Stimulated activated CD4-positive, alpha-beta T cell treated with anti-CD3 and anti-CD28 coated beads, Interleukin-1b, Interleukin-23, amount 100 ng/mL, for 48 hours (primary cell): Measurements from ENCODE around the gene CD300LG.
"Not testable (repeated sequence)": the region's sequence is repeated elsewhere in the genome, so short reads cannot be mapped to it uniquely, and the experiment has no call there.

ENCODE experiments used
- DNase-seq: peaks from one replicate; pipeline ENCODE4 v3.0.0-alpha.2; 2020

Gene CD300LG

DNA sequence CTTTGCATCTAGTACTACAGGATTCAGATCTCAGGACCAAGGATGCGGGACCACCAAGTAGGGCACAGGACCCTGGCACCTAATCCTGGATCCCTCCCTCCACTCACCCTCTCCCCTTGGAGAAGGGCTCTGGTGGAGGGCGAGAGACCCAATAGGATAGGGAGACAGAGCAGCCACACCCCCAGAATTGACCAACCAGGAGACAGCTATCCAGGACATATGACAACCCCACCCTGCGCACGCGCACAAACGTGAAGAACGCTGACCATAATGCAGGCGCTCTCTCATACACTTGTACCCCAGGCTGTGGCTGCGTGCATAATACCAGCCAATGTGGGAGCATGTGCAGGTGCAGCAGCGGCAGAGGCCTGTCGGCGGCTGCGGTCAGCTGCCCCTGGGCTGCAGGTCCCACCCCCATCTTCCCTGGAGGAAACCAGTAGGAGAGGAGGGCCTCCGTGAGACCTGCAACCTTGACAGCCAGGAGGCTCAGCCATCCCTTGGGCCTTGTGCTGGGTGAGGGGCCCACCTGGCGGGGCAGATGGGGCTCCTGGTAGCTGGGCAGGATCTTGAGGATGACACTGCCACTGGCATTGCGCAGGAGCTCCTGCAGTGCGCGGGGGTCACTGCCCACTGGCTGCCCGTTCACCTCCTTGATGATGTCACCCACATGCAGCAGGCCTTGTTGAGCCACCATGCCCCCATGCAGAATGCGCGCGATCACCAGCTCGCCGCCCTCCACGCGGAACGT lies 35.0 kb downstream of the CD300LG start:
- DNase-seq = no peak

DNA sequence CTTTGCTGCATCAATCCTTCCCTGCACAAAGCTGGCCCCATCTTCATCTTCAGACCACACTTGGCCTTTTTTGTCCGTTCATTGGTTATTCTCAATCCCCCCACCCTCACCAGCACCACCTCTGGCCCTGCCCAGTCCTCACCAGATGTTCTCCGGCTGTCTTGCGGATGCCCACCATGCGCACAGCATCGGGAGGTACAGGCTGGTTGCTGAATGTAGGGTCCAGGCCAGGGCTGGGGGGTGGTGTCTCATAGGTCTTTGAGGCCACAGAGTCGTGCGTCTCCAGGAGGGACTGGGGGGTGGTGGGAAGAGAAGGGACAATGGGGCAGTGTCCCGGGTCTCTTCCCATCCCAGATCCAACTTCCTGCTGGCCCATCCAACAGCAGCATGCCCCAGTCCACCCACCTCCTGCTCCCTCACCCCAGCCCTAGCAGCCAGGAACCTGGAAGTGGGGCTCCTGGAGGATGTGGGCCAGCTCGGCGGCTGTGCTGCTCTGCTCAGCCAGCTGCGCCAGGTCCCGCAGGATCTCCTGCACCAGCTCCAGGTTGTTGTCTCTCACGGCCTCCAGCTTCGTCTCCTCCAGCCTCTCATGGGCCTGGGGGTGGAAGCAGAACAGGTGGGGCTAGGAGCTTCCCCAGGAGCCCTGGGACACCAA lies 35.9 kb downstream of the CD300LG start:
- DNase-seq = no peak

DNA sequence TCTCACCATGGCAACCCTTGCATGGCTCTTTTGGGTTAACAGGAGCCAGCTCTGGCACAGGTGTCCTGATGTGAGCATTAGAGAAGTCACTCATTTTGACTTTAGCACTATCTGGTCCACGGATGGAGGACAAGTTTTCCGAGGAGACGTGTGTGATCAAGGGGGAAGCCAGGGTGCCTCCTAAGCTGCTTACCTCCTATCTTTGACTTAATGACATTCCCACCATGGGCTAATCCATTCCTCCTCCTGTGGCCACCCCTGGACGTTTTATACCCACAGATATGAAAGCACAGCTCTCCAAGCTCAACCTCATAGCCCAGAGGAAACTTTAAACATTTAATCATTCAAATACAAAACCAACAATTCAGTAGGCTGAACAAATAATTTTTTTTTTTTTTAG lies 41.6 kb downstream of the CD300LG start:
- DNase-seq = no peak

- no peak for DNase-seq
These were observed 43.3 kb downstream of the CD300LG start for GRCh38 chr17:43890240-43890639.

- no peak for DNase-seq
These were observed 45.1 kb downstream of the CD300LG start for GRCh38 chr17:43891851-43892646.

GRCh38 chr17:43892647-43892952 lies 45.6 kb downstream of the CD300LG start:
- DNase-seq = no peak

DNA sequence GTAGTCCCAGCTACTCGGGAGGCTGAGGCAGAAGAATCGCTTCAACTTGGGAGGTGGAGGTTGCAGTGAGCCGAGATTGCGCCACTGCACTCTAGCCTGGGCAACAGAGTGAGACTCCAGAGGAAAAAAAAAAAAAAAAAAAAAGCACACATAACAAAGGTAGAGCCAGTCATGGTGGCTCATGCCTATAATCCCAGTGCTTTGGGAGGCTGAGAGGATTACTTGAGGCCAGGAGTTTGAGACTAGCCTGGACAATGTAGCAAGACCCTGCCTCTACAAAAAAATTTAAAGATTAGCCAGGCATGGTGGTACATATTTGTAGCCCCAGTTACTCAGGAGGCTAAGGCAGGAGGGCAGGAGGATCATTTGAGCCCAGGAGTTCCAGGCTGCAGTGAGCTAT lies 47.5 kb downstream of the CD300LG start:
- DNase-seq = not testable (repeated sequence)

GRCh38 chr17:43897831-43898230 lies 50.9 kb downstream of the CD300LG start:
- no peak for DNase-seq

GRCh38 chr17:43898446-43898845 lies 51.5 kb downstream of the CD300LG start:
- no peak for DNase-seq

GRCh38 chr17:43900183-43900857 lies 53.3 kb downstream of the CD300LG start:
- DNase-seq = peak; percentile 87

DNA sequence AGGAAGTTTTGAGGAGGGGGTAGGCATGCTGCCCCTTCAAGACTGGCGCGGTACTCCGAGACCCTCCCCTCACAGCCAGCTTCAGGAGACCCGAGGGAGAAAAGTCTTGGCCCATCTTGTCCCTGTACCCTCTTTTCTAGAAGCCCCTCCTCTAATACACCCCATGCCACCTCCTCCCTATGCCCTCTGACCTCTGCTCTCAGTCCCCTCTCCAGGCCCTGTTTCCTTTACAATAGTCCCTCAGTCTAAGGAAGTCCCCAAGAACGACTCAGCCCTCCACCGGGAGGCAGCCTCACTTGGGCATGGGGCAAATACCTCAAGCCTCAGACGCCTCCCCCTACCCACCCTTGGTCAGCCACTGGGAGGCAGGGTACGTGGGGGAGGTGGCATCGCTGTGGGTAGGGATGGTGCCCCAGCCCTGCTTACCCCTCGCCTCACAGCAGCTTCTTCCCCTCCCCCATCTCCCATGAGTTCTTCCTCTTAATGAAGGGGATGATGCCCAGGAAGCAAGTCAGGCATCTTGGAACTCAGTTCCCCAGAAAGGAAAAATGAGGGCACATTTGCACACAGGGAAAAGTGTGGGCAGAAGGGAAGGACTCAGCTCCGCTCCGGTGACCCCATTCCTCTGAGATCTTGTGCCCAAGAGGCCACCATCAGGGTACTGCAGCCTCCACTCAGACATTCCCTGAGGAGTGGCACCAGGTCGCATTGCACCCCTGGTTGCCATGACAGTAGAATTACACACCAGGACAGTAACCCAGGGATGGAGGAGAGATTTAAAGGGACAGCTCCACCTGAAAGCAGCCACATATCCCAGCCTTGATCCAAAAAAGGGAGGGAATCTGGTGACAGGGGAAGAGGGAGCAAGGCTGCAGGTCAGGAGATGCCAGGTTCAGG lies 54.1 kb downstream of the CD300LG start:
- DNase-seq = no peak

DNA sequence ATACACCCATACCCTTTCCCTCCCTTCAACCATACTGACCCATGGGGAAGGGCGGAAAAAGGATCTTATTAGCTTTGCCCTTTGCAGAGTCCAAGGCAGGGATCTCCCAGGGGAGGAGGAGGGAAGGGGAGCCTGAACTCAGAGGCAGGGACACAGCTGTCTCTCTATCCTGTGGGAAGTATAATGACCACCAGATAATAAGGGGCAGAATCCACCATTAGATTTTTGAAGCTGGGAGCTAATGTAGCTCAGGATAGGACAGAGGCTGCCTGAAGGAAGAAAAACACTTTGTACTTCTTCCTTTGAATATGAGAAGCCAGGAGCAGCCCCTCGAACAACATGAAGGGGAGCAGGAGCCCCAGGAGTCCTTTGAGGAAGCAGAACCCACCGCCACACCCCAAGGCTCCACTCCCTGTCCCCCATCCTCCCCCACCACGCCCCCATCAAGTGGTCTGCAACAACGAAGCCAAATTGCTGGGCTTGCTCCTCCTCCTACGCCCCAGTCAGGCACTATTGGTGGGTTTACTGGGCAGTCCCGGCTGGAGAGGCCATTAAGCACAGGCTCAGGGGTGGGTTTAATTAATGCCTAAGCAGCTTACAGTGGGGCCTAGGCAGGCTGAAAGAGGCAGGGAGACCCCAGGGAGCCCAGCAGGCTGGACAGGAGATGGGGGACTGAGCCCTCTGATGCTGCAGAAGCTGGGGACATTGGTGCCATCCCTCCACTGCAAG lies 55.0 kb downstream of the CD300LG start:
- no peak for DNase-seq

- DNase-seq = no peak
These were observed 58.5 kb downstream of the CD300LG start for GRCh38 chr17:43905400-43905984.

DNA sequence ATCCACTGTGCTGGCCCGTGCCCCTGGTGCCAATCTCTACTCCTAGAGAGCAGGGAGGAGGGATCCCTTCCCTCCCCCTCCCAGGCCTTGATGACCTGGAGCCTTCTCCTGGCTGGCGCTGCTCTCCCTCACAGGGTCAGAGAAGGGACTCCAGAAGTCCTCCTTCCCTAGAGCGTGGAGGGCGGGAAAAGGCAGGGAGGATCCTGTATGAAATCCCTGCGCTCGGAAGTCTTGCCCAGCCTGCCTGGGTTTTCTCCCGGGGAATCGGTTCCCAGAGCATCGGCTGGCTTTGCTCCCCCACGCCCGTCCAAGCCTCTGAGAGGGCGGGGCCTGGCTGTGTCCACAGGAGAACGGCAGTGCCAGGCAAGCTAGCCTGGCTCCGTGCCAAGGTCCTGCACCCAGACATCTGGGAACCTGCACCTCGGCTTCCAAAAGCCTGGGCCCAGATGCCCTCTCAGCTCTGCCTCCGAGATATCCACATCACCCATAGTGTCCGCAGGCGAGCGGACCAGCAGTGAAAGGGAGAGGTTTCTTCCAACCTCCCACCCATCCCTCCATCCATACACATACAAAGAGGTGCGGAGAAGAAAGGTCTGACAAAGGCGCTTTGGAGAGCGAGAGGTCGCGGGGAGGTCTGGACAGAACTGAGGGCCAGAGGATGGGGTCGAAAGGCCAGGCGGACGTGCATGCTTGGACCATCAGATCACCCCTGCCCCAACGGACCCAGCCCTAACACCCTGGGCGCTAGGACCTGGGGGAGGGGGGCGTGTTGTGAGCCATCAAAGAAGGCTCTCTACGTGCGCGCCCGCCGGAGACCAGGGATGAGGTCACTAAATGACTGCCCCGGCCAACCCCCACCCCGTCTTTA lies 59.2 kb downstream of the CD300LG start:
- peak; percentile 37 for DNase-seq

DNA sequence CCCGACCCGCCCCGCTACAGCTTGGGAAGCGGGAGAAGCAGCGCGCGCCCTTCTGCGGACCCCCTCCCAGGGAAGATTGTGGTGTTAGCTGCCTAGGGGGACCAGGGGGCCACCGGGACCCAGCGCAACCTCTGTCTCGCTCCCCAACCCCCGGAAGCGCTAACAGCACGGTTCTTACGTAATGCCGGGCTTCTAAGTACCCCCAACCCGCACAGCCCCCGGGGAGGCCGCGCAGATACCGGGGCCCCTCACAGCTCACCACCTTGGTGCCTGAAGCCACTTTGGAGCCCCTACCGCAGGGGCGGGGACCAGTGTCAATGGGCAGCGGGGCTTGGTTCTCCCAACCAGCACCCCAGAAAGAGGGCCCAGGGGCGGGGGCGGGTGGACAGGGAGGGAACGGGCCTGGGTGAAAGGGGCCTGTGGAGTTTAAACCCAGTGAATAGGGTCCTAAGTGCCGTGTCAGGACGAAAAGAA lies 60.0 kb downstream of the CD300LG start:
- no peak for DNase-seq

GRCh38 chr17:43907425-43907981 lies 60.5 kb downstream of the CD300LG start, which contains the start of gene MPP2:
TSS of gene MPP2 (minus strand) at chr17:43907536. CDS start at chr17:43904460, 3,076 bp downstream.
- DNase-seq = peak; percentile 47

- DNase-seq = peak; percentile 50
These were observed 61.2 kb downstream of the CD300LG start for GRCh38 chr17:43907998-43908721.

DNA sequence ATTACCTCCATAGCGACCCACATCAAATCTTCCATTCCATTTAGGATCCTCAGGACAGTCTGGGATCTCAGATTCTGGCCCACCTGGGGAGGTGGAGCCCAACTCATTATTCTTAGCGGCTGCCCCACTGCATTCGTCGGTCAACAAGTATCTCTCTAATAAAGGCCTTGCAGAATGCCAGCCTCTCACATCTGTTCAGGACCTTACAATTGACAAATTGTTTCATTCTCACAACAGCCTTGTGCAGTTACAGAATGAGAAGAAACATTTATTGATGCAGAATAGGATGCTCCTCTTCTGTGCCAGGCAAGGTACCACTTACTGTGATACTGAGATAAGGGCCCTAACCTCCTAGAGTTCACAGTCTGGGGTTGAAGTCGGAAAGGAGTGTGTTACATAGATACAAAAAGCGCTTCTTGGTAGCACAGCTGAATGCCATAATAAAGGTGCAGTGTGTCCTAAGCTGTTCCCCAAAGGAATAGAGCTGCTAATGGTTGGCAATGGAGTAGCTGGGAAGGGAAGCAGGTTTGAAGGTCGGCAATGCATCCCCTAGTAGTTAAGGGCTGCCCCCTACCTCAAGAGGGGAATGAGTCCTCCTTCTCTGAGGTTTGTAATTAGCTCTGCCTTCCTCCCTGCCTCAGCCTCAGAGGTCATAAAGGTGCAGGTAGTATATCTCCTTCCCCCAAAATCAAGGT lies 62.7 kb downstream of the CD300LG start:
- DNase-seq = no peak
